Measurements from ENCODE around the gene APBA3. TPM values are rescaled to one million over a fixed set of nuclear protein-coding genes. Genes with fewer than 3 reads are reported as not detected.

APBA3 gene
- total RNA-seq, 1 experiment from 2014 or later: 21.4 TPM

- H3K27me3 ChIP-seq (ENCODE audit: low read length): no peaks in the 10 kb centered on the region
- no TSS peak for BruUV-seq (replicated peaks)
- no peak overlapping the region for H3K9ac ChIP-seq (ENCODE audit: low read length)
- TF ChIP-seq CTCF (conservative IDR thresholded peaks at IDR 0.05; ENCODE audit: low read depth, low read length): no peak
- no peak for TF ChIP-seq EZH2phosphoT487 (IDR thresholded peaks at IDR 0.05; ENCODE audit: borderline replicate concordance, low read length)
- TF ChIP-seq EZH2 (IDR thresholded peaks at IDR 0.05; ENCODE audit: low read length, unreplicated experiment): no peak
- DNase-seq (no peak), ATAC-seq (no peak)
- no peaks in the 10 kb centered on the region for H3F3A ChIP-seq (ENCODE audit: low read length, unreplicated experiment)
- POLR2A ChIA-PET (ENCODE audit: unreplicated experiment): no interaction called here
- H3K9me3 ChIP-seq (ENCODE audit: low read length): no peaks in the 10 kb centered on the region
- H3K4me1 ChIP-seq (ENCODE audit: insufficient read depth, low read length): no peaks in the 10 kb centered on the region
- no peak overlapping the region for H3K27ac ChIP-seq (ENCODE audit: low read length)
- no peaks in the 10 kb centered on the region for H3K36me3 ChIP-seq (ENCODE audit: low read depth, low read length)
- CTCF ChIA-PET: no interaction called here
- H3K79me2 ChIP-seq (ENCODE audit: low read length): no peaks in the 10 kb centered on the region
- H2AFZ ChIP-seq (ENCODE audit: low read length): no peak overlapping the region
- no peaks in the 10 kb centered on the region for H4K20me1 ChIP-seq (ENCODE audit: low read length)
- no peaks in the 10 kb centered on the region for H3K9me2 ChIP-seq (replicated peaks; ENCODE audit: low read length)
- no peak overlapping the region for H3K4me2 ChIP-seq (ENCODE audit: low read length)
- H3K4me3 ChIP-seq (ENCODE audit: low read length): no peak overlapping the region
- intact Hi-C loops (cut with micrococcal nuclease): no loop called here
Measured at GRCh38 chr19:3770136-3770999, 8.9 kb upstream of the APBA3 start.

GRCh38 chr19:3769494-3769893, 8.0 kb upstream of the APBA3 start:
- intact Hi-C loops (cut with micrococcal nuclease): no loop called here
- TF ChIP-seq EZH2 (IDR thresholded peaks at IDR 0.05; ENCODE audit: low read length, unreplicated experiment): no peak
- TF ChIP-seq CTCF (conservative IDR thresholded peaks at IDR 0.05; ENCODE audit: low read depth, low read length): no peak
- no peak for TF ChIP-seq EZH2phosphoT487 (IDR thresholded peaks at IDR 0.05; ENCODE audit: borderline replicate concordance, low read length)
- no peaks in the 10 kb centered on the region for H3K27me3 ChIP-seq (ENCODE audit: low read length)
- H3K4me1 ChIP-seq (ENCODE audit: insufficient read depth, low read length): no peaks in the 10 kb centered on the region
- no peaks in the 10 kb centered on the region for H3K36me3 ChIP-seq (ENCODE audit: low read depth, low read length)
- H3K9me3 ChIP-seq (ENCODE audit: low read length): no peaks in the 10 kb centered on the region
- no peaks in the 10 kb centered on the region for H4K20me1 ChIP-seq (ENCODE audit: low read length)
- no TSS peak for BruUV-seq (replicated peaks)
- ChIA-PET CTCF (no interaction called here), POLR2A (ENCODE audit: unreplicated experiment) (no interaction called here)
- H3K4me3 ChIP-seq (ENCODE audit: low read length): no peak overlapping the region
- DNase-seq (no peak), ATAC-seq (no peak)
- no peak overlapping the region for H3K9ac ChIP-seq (ENCODE audit: low read length)
- no peaks in the 10 kb centered on the region for H3K79me2 ChIP-seq (ENCODE audit: low read length)
- H3F3A ChIP-seq (ENCODE audit: low read length, unreplicated experiment): no peaks in the 10 kb centered on the region
- H2AFZ ChIP-seq (ENCODE audit: low read length): no peak overlapping the region
- H3K4me2 ChIP-seq (ENCODE audit: low read length): no peak overlapping the region
- H3K27ac ChIP-seq (ENCODE audit: low read length): no peak overlapping the region
- H3K9me2 ChIP-seq (replicated peaks; ENCODE audit: low read length): no peaks in the 10 kb centered on the region

GRCh38 chr19:3768748-3769099, 7.2 kb upstream of the APBA3 start:
- no peak overlapping the region for H3K4me3 ChIP-seq (ENCODE audit: low read length)
- no peaks in the 10 kb centered on the region for H3K9me3 ChIP-seq (ENCODE audit: low read length)
- ATAC-seq (no peak), DNase-seq (no peak)
- H3K79me2 ChIP-seq (ENCODE audit: low read length): no peaks in the 10 kb centered on the region
- H3K36me3 ChIP-seq (ENCODE audit: low read depth, low read length): no peaks in the 10 kb centered on the region
- H3K4me2 ChIP-seq (ENCODE audit: low read length): no peak overlapping the region
- H3K9me2 ChIP-seq (replicated peaks; ENCODE audit: low read length): no peaks in the 10 kb centered on the region
- no peaks in the 10 kb centered on the region for H3K27me3 ChIP-seq (ENCODE audit: low read length)
- no peak overlapping the region for H3K9ac ChIP-seq (ENCODE audit: low read length)
- intact Hi-C loops (cut with micrococcal nuclease): no loop called here
- H4K20me1 ChIP-seq (ENCODE audit: low read length): no peaks in the 10 kb centered on the region
- H3K27ac ChIP-seq (ENCODE audit: low read length): no peak overlapping the region
- ChIA-PET POLR2A (ENCODE audit: unreplicated experiment) (no interaction called here), CTCF (no interaction called here)
- TF ChIP-seq EZH2phosphoT487 (IDR thresholded peaks at IDR 0.05; ENCODE audit: borderline replicate concordance, low read length): no peak
- no peak for TF ChIP-seq EZH2 (IDR thresholded peaks at IDR 0.05; ENCODE audit: low read length, unreplicated experiment)
- TF ChIP-seq CTCF (conservative IDR thresholded peaks at IDR 0.05; ENCODE audit: low read depth, low read length): no peak
- H3F3A ChIP-seq (ENCODE audit: low read length, unreplicated experiment): no peaks in the 10 kb centered on the region
- no TSS peak for BruUV-seq (replicated peaks)
- no peak overlapping the region for H2AFZ ChIP-seq (ENCODE audit: low read length)
- no peaks in the 10 kb centered on the region for H3K4me1 ChIP-seq (ENCODE audit: insufficient read depth, low read length)
